ENCODE data around the gene GK.

- TF ChIP-seq, protein P1, sequence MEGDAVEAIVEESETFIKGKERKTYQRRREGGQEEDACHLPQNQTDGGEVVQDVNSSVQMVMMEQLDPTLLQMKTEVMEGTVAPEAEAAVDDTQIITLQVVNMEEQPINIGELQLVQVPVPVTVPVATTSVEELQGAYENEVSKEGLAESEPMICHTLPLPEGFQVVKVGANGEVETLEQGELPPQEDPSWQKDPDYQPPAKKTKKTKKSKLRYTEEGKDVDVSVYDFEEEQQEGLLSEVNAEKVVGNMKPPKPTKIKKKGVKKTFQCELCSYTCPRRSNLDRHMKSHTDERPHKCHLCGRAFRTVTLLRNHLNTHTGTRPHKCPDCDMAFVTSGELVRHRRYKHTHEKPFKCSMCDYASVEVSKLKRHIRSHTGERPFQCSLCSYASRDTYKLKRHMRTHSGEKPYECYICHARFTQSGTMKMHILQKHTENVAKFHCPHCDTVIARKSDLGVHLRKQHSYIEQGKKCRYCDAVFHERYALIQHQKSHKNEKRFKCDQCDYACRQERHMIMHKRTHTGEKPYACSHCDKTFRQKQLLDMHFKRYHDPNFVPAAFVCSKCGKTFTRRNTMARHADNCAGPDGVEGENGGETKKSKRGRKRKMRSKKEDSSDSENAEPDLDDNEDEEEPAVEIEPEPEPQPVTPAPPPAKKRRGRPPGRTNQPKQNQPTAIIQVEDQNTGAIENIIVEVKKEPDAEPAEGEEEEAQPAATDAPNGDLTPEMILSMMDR (IDR thresholded peaks at IDR 0.05) = no peak
- TF ChIP-seq HOXB5 (CRISPR knock-in tag; IDR thresholded peaks at IDR 0.05) (no peak), JUNB (IDR thresholded peaks at IDR 0.05) (no peak), POLR2A (IDR thresholded peaks at IDR 0.05; ENCODE audit: low read length) (no peak), REST (IDR thresholded peaks at IDR 0.05) (no peak)
Observed at GRCh38 chrX:30715976-30716375, 62.8 kb downstream of the GK start.
